ENCODE results near the gene MORN5. TPM values are rescaled to one million over a fixed set of nuclear protein-coding genes. Genes with fewer than 3 reads are reported as not detected.
"Not testable (repeated sequence)": the region's sequence is repeated elsewhere in the genome, so short reads cannot be mapped to it uniquely, and the experiment has no call there.

The MORN5 gene
- total and polyA plus RNA-seq, 10 of the 15 experiments (the other 5 are each of a cell fraction or from before 2014, with no cell fraction given) = not detected

- TF ChIP-seq RAD21 (IDR thresholded peaks at IDR 0.05; ENCODE audit: insufficient read depth, low read depth, low read length) (no peak), CHD4 (IDR thresholded peaks at IDR 0.05) (no peak), KLF5 (IDR thresholded peaks at IDR 0.05; ENCODE audit: partially characterized antibody) (no peak), FOS (IDR thresholded peaks at IDR 0.05; ENCODE audit: borderline replicate concordance, extremely low read depth, insufficient read length) (no peak), GABPA (IDR thresholded peaks at IDR 0.05; ENCODE audit: low read depth) (no peak), MAX (IDR thresholded peaks at IDR 0.05; ENCODE audit: low read depth, low read length) (no peak), WRNIP1 (IDR thresholded peaks at IDR 0.05; ENCODE audit: borderline replicate concordance, low read depth, low read length) (no peak), MLLT1 (IDR thresholded peaks at IDR 0.05) (no peak), ZZZ3 (IDR thresholded peaks at IDR 0.05; ENCODE audit: control insufficient read depth, insufficient read length, low read depth) (no peak), IKZF2 (IDR thresholded peaks at IDR 0.05) (no peak), E2F4 (IDR thresholded peaks at IDR 0.05; ENCODE audit: low read depth, low read length) (no peak)
- in situ Hi-C loops (cut with MboI) = no loop called here
Measured at GRCh38 chr9:122116448-122117173, 43.1 kb upstream of the MORN5 start.

GRCh38 chr9:122117241-122117640 lies 42.5 kb upstream of the MORN5 start:
- BruUV-seq (replicated peaks); H3K36me3 ChIP-seq (ENCODE audit: control insufficient read depth in 2 of 2, insufficient read depth in 2 of 2, low read length in 1 of 2); ATAC-seq; POLR2A ChIA-PET; H2AFZ ChIP-seq (ENCODE audit: control insufficient read depth, low read depth, low read length); H3K9ac ChIP-seq (ENCODE audit: control insufficient read depth, insufficient read depth, low read length); H3K4me2 ChIP-seq (ENCODE audit: control insufficient read depth, insufficient read depth); FAIRE-seq; DNase-seq (ENCODE audit: low read depth, low spot score); H3K79me2 ChIP-seq (ENCODE audit: control insufficient read depth, insufficient read depth, low read length); H3K27me3 ChIP-seq (replicated peaks in 1 of 2; ENCODE audit: control insufficient read depth in 2 of 2, insufficient read depth in 2 of 2, low read length in 1 of 2); intact Hi-C loops (cut with micrococcal nuclease; ENCODE audit: unreplicated experiment); H3K27ac ChIP-seq (ENCODE audit: control insufficient read depth, insufficient read depth); H4K20me1 ChIP-seq (ENCODE audit: control insufficient read depth, insufficient read depth); H3K4me1 ChIP-seq (ENCODE audit: control insufficient read depth, insufficient read depth, low read length); H3K9me3 ChIP-seq (replicated peaks; ENCODE audit: control insufficient read depth, insufficient read depth, low read length); in situ Hi-C loops (cut with MboI); H3K4me3 ChIP-seq: not testable (repeated sequence)
- SMC1A ChIA-PET (ENCODE audit: uncharacterized antibody, unreplicated experiment) = interaction anchor here (2.6 kb wide), 1 partner anchor 18 kb away, joined by 12 read pairs; no protein-coding TSS in a partner anchor
- 53% methylated on average over 9 of the region's 9 CpGs for WGBS (ENCODE audit: insufficient coverage, insufficient replicate concordance, low lambda C conversion rate, missing lambda C conversion rate)
- RAD21 ChIA-PET (ENCODE audit: unreplicated experiment) = interaction anchor here (0.6 kb wide), 1 partner anchor 234 kb away, joined by 3 read pairs; no protein-coding TSS in a partner anchor
- CTCF ChIA-PET = interaction anchor here (1.1 to 11.7 kb wide), 3 partner anchors 19 to 235 kb away, joined by 3 to 190 read pairs (median 22); no protein-coding TSS in a partner anchor

More at GRCh38 chr9:122116448-122117173, 43.1 kb upstream of the MORN5 start:
- H3K4me3 ChIP-seq = no peak overlapping the region
- no peak for DNase-seq (ENCODE audit: low read depth, low spot score)
- 56% methylated on average over 10 of the region's 10 CpGs for WGBS (ENCODE audit: insufficient coverage, insufficient replicate concordance, low lambda C conversion rate, missing lambda C conversion rate)
- no peaks in the 10 kb centered on the region for H3K79me2 ChIP-seq (ENCODE audit: control insufficient read depth, insufficient read depth, low read length)
- H4K20me1 ChIP-seq (ENCODE audit: control insufficient read depth, insufficient read depth) = no peaks in the 10 kb centered on the region; the same call in 1 of the 2 replicates
- no peak for ATAC-seq
- SMC1A ChIA-PET (ENCODE audit: uncharacterized antibody, unreplicated experiment) = interaction anchor here (2.6 kb wide), 1 partner anchor 18 kb away, joined by 12 read pairs; no protein-coding TSS in a partner anchor
- no peaks in the 10 kb centered on the region; the same call in 1 of the 3 replicates for H3K9me3 ChIP-seq (replicated peaks; ENCODE audit: control insufficient read depth, insufficient read depth, low read length)
- POLR2A ChIA-PET = no interaction called here
- no peak for FAIRE-seq
- intact Hi-C loops (cut with micrococcal nuclease; ENCODE audit: unreplicated experiment) = no loop called here
- H3K36me3 ChIP-seq (ENCODE audit: control insufficient read depth in 2 of 2, insufficient read depth in 2 of 2, low read length in 1 of 2) = no peaks in the 10 kb centered on the region
- RAD21 ChIA-PET (ENCODE audit: unreplicated experiment) = interaction anchor here (0.6 kb wide), 1 partner anchor 235 kb away, joined by 3 read pairs; no protein-coding TSS in a partner anchor
- H3K27me3 ChIP-seq (replicated peaks in 1 of 2; ENCODE audit: control insufficient read depth in 2 of 2, insufficient read depth in 2 of 2, low read length in 1 of 2) = no peaks in the 10 kb centered on the region
- no peak overlapping the region for H3K27ac ChIP-seq (ENCODE audit: control insufficient read depth, insufficient read depth)
- BruUV-seq (replicated peaks) = no TSS peak
- H3K4me1 ChIP-seq (ENCODE audit: control insufficient read depth, insufficient read depth, low read length) = no peaks in the 10 kb centered on the region
- CTCF ChIA-PET = interaction anchor here (1.0 to 11.7 kb wide), 4 partner anchors 14 to 235 kb away, joined by 3 to 190 read pairs (median 13); no protein-coding TSS in a partner anchor
- H2AFZ ChIP-seq (ENCODE audit: control insufficient read depth, low read depth, low read length) = no peak overlapping the region
- H3K9ac ChIP-seq (ENCODE audit: control insufficient read depth, insufficient read depth, low read length) = no peak overlapping the region
- no peak overlapping the region for H3K4me2 ChIP-seq (ENCODE audit: control insufficient read depth, insufficient read depth)

Measured in GM12878 (cell line).